ENCODE measurements around the gene EMB. TPM values are rescaled to one million over a fixed set of nuclear protein-coding genes. Genes with fewer than 3 reads are reported as not detected.

Gene EMB
- polyA plus RNA-seq, 1 donor, result 2.7 TPM

Other genes starting within 250 kb of the EMB start
- 13.2 TPM for gene PARP8, start 225.3 kb upstream of the EMB start, polyA plus RNA-seq (ENCODE audit: insufficient read length)